ENCODE measurements around the gene SAMD4B. TPM values are rescaled to one million over a fixed set of nuclear protein-coding genes. Genes with fewer than 3 reads are reported as not detected.

SAMD4B gene
- total and polyA plus RNA-seq, 7 experiments from 2014 or later: 7.3 to 84.6 (median 64.0) TPM

GRCh38 chr19:39314016-39314728, 28.0 kb upstream of the SAMD4B start:
- Mint-ChIP-seq H3K27me3 (no peaks in the 10 kb centered on the region), H3K9me3 (no peaks in the 10 kb centered on the region), H3K4me1 (peaks cover 19 to 33% (median 23%) of the 10 kb centered on the region in 7 donors), H3K36me3 (peaks cover 13 to 49% (median 23%) of the 10 kb centered on the region in 5 donors), H3K27ac (no peak overlapping the region), H3K4me3 (no peak overlapping the region)
- no peak overlapping the region for H3K4me3 ChIP-seq (ENCODE audit: low read length)
- peaks cover 0 to 51% (median 12%) of the 10 kb centered on the region in 3 experiments for H3K36me3 ChIP-seq (ENCODE audit: control insufficient read depth in 2 of 3, insufficient read depth in 3 of 3, low read length in 3 of 3)
- CTCF ChIA-PET: no interaction called here
- no peaks in the 10 kb centered on the region for H3K4me1 ChIP-seq (ENCODE audit: control insufficient read depth in 2 of 2, insufficient read depth in 2 of 2, low read length in 2 of 2)
- H3K9me3 ChIP-seq (ENCODE audit: control insufficient read depth in 2 of 3, low read length in 3 of 3): no peaks in the 10 kb centered on the region
- POLR2A ChIA-PET: no interaction called here
- no peak for ATAC-seq
- H3K27me3 ChIP-seq (ENCODE audit: control insufficient read depth in 2 of 2, insufficient read depth in 2 of 2, low read length in 2 of 2): no peaks in the 10 kb centered on the region
- no peak for DNase-seq
- intact Hi-C loops (cut with micrococcal nuclease): no loop called here
- H3K27ac ChIP-seq (ENCODE audit: low read depth, low read length): no peak overlapping the region

- Histone ChIP-seq H3K9me3 (ENCODE audit: control insufficient read depth in 2 of 3, low read length in 3 of 3) (no peaks in the 10 kb centered on the region), H3K27ac (ENCODE audit: low read depth, low read length) (no peak overlapping the region), H3K27me3 (ENCODE audit: control insufficient read depth in 2 of 2, insufficient read depth in 2 of 2, low read length in 2 of 2) (no peaks in the 10 kb centered on the region), H3K4me1 (ENCODE audit: control insufficient read depth in 2 of 2, insufficient read depth in 2 of 2, low read length in 2 of 2) (peaks cover 9 to 10% of the 10 kb centered on the region in 2 donors), H3K4me3 (ENCODE audit: low read length) (no peak overlapping the region), H3K36me3 (ENCODE audit: control insufficient read depth in 2 of 3, insufficient read depth in 3 of 3, low read length in 3 of 3) (peaks cover 0 to 45% (median 12%) of the 10 kb centered on the region in 3 experiments)
- no peaks in the 10 kb centered on the region for H3K9me3 Mint-ChIP-seq
- H3K36me3 Mint-ChIP-seq: peaks cover 10 to 36% (median 16%) of the 10 kb centered on the region in 5 donors
- no peak for DNase-seq
- peaks cover 10 to 37% (median 19%) of the 10 kb centered on the region in 7 donors for H3K4me1 Mint-ChIP-seq
- H3K27ac Mint-ChIP-seq: peak overlapping the region in 1 of 9 donors; percentile 30
- no peaks in the 10 kb centered on the region for H3K27me3 Mint-ChIP-seq
- intact Hi-C loops (cut with micrococcal nuclease): no loop called here
- POLR2A ChIA-PET: interaction anchor here (0.6 kb wide), 1 partner anchor 222 kb away, joined by 3 read pairs; no protein-coding TSS in a partner anchor
- CTCF ChIA-PET: interaction anchor here (0.6 kb wide), 1 partner anchor 1317 kb away, joined by 3 read pairs; no protein-coding TSS in a partner anchor
- H3K4me3 Mint-ChIP-seq: no peak overlapping the region
- ATAC-seq: no peak
Observed at GRCh38 chr19:39315933-39316332, 26.3 kb upstream of the SAMD4B start.

GRCh38 chr19:39316627-39317321, 25.4 kb upstream of the SAMD4B start:
- no peak overlapping the region for H3K4me3 Mint-ChIP-seq

GRCh38 chr19:39317476-39317875, 24.7 kb upstream of the SAMD4B start:
- Mint-ChIP-seq H3K27me3 (peaks cover 0 to 8% (median 0%) of the 10 kb centered on the region in 5 donors), H3K4me3 (no peak overlapping the region), H3K9me3 (no peaks in the 10 kb centered on the region), H3K27ac (no peak overlapping the region), H3K36me3 (peaks cover 8 to 24% (median 11%) of the 10 kb centered on the region in 5 donors), H3K4me1 (peaks cover 13 to 39% (median 22%) of the 10 kb centered on the region in 7 donors)
- no peaks in the 10 kb centered on the region for H3K9me3 ChIP-seq (ENCODE audit: control insufficient read depth in 2 of 3, low read length in 3 of 3)
- H3K4me3 ChIP-seq (ENCODE audit: low read length): no peak overlapping the region
- ATAC-seq: no peak
- intact Hi-C loops (cut with micrococcal nuclease): no loop called here
- H3K4me1 ChIP-seq (ENCODE audit: control insufficient read depth in 2 of 2, insufficient read depth in 2 of 2, low read length in 2 of 2): peaks cover 9 to 10% of the 10 kb centered on the region in 2 donors
- no peak overlapping the region for H3K27ac ChIP-seq (ENCODE audit: low read depth, low read length)
- H3K27me3 ChIP-seq (ENCODE audit: control insufficient read depth in 2 of 2, insufficient read depth in 2 of 2, low read length in 2 of 2): no peaks in the 10 kb centered on the region
- peaks cover 0 to 39% (median 8%) of the 10 kb centered on the region in 3 experiments for H3K36me3 ChIP-seq (ENCODE audit: control insufficient read depth in 2 of 3, insufficient read depth in 3 of 3, low read length in 3 of 3)
- ChIA-PET POLR2A (no interaction called here), CTCF (no interaction called here)
- DNase-seq: no peak

More at GRCh38 chr19:39316627-39317321, 25.4 kb upstream of the SAMD4B start:
- POLR2A ChIA-PET: no interaction called here
- H3K27me3 Mint-ChIP-seq: peaks cover 0 to 8% (median 0%) of the 10 kb centered on the region in 5 donors
- Histone ChIP-seq H3K4me1 (ENCODE audit: control insufficient read depth in 2 of 2, insufficient read depth in 2 of 2, low read length in 2 of 2) (peaks cover 9 to 10% of the 10 kb centered on the region in 2 donors), H3K27me3 (ENCODE audit: control insufficient read depth in 2 of 2, insufficient read depth in 2 of 2, low read length in 2 of 2) (no peaks in the 10 kb centered on the region), H3K27ac (ENCODE audit: low read depth, low read length) (no peak overlapping the region), H3K9me3 (ENCODE audit: control insufficient read depth in 2 of 3, low read length in 3 of 3) (no peaks in the 10 kb centered on the region), H3K36me3 (ENCODE audit: control insufficient read depth in 2 of 3, insufficient read depth in 3 of 3, low read length in 3 of 3) (peaks cover 0 to 45% (median 9%) of the 10 kb centered on the region in 3 experiments), H3K4me3 (ENCODE audit: low read length) (no peak overlapping the region)
- no peaks in the 10 kb centered on the region for H3K9me3 Mint-ChIP-seq
- peaks cover 12 to 37% (median 20%) of the 10 kb centered on the region in 7 donors for H3K4me1 Mint-ChIP-seq
- ATAC-seq (no peak), DNase-seq (no peak)
- peak overlapping the region in 3 of 9 donors; percentile 30 to 69 (median 32) for H3K27ac Mint-ChIP-seq
- peaks cover 10 to 29% (median 11%) of the 10 kb centered on the region in 5 donors for H3K36me3 Mint-ChIP-seq
- intact Hi-C loops (cut with micrococcal nuclease): no loop called here
- CTCF ChIA-PET: no interaction called here

GRCh38 chr19:39318071-39318470, 24.1 kb upstream of the SAMD4B start:
- no peak for ATAC-seq
- ChIA-PET CTCF (no interaction called here), POLR2A (no interaction called here)
- Histone ChIP-seq H3K27ac (ENCODE audit: low read depth, low read length) (no peak overlapping the region), H3K27me3 (ENCODE audit: control insufficient read depth in 2 of 2, insufficient read depth in 2 of 2, low read length in 2 of 2) (no peaks in the 10 kb centered on the region), H3K9me3 (ENCODE audit: control insufficient read depth in 2 of 3, low read length in 3 of 3) (no peaks in the 10 kb centered on the region), H3K4me3 (ENCODE audit: low read length) (no peak overlapping the region), H3K36me3 (ENCODE audit: control insufficient read depth in 2 of 3, insufficient read depth in 3 of 3, low read length in 3 of 3) (peaks cover 0 to 33% (median 4%) of the 10 kb centered on the region in 3 experiments), H3K4me1 (ENCODE audit: control insufficient read depth in 2 of 2, insufficient read depth in 2 of 2, low read length in 2 of 2) (peaks cover 9 to 10% of the 10 kb centered on the region in 2 donors)
- Mint-ChIP-seq H3K27ac (peak overlapping the region in 1 of 9 donors; percentile 80), H3K36me3 (peaks cover 8 to 20% (median 11%) of the 10 kb centered on the region in 5 donors), H3K9me3 (no peaks in the 10 kb centered on the region), H3K27me3 (peaks cover 0 to 8% (median 0%) of the 10 kb centered on the region in 5 donors), H3K4me1 (peaks cover 18 to 41% (median 28%) of the 10 kb centered on the region in 7 donors), H3K4me3 (peak overlapping the region in 1 of 10 donors; percentile 39)
- no peak for DNase-seq
- intact Hi-C loops (cut with micrococcal nuclease): no loop called here

GRCh38 chr19:39318690-39319089, 23.5 kb upstream of the SAMD4B start:
- intact Hi-C loops (cut with micrococcal nuclease): no loop called here
- CTCF ChIA-PET: no interaction called here
- Histone ChIP-seq H3K27me3 (ENCODE audit: control insufficient read depth in 2 of 2, insufficient read depth in 2 of 2, low read length in 2 of 2) (no peaks in the 10 kb centered on the region), H3K4me1 (ENCODE audit: control insufficient read depth in 2 of 2, insufficient read depth in 2 of 2, low read length in 2 of 2) (peaks cover 9 to 10% of the 10 kb centered on the region in 2 donors), H3K36me3 (ENCODE audit: control insufficient read depth in 2 of 3, insufficient read depth in 3 of 3, low read length in 3 of 3) (peaks cover 0 to 27% (median 4%) of the 10 kb centered on the region in 3 experiments), H3K4me3 (ENCODE audit: low read length) (no peak overlapping the region), H3K9me3 (ENCODE audit: control insufficient read depth in 2 of 3, low read length in 3 of 3) (no peaks in the 10 kb centered on the region), H3K27ac (ENCODE audit: low read depth, low read length) (no peak overlapping the region)
- POLR2A ChIA-PET: no interaction called here
- Mint-ChIP-seq H3K4me1 (peaks cover 20 to 43% (median 27%) of the 10 kb centered on the region in 7 donors), H3K27ac (peak overlapping the region in 7 of 9 donors; percentile 12 to 88 (median 50)), H3K9me3 (no peaks in the 10 kb centered on the region), H3K4me3 (peak overlapping the region; percentile 49 to 89 (median 77)), H3K27me3 (peaks cover 0 to 8% (median 0%) of the 10 kb centered on the region in 5 donors), H3K36me3 (peaks cover 6 to 16% (median 8%) of the 10 kb centered on the region in 5 donors)
- DNase-seq (no peak), ATAC-seq (no peak)

Measured in naive thymus-derived CD4-positive, alpha-beta T cell (primary cell).